K562 (cell line): Measurements from ENCODE around the gene SREBF1. TPM values are rescaled to one million over a fixed set of nuclear protein-coding genes. Genes with fewer than 3 reads are reported as not detected.

Experiments used
- ATAC-seq: fragments of 200-7000 bp; cut with Tn5 transposase; 3 replicates; pipeline ENCODE4 v1.9.1; 2020; ENCODE audit warnings: moderate library complexity
- BruUV-seq: library from RNA; stranded (reverse); fragments of 400-500 nt; replicated peaks from 2 replicates; lab custom pipeline; 2021; lab: Mats Ljungman, UMichigan
- CTCF ChIA-PET: fragments of 300-600 bp; formaldehyde crosslinking; extraction: SDS; loops from one replicate; lab custom pipeline; 2021; ENCODE audit warnings: low intra/inter-chr PET ratio; lab: Yijun Ruan, JAX
- POLR2A ChIA-PET: fragments of 300-600, 350-650 bp; sonication (Branson Sonifier 250); formaldehyde crosslinking; extraction: SDS; loops from one replicate; lab custom pipeline; 2021; ENCODE audit warnings: antibody characterized with exemption, inconsistent platforms; lab: Yijun Ruan, JAX
- DNase-seq, 4 experiments: peaks; one replicate each; pipeline versions ENCODE4 v3.0.0 to v3.0.0-alpha.2; 2011 to 2018; ENCODE audit warnings: low spot score in 3 of 4, mixed read lengths in 3 of 4; ENCODE audit errors: extremely low read depth in 1 of 4
- FAIRE-seq: peaks from 2 replicates; lab custom pipeline; 2011; peaks lifted over from hg19 to GRCh38; lab: Jason Lieb, UNC
- H2AFZ ChIP-seq: 2 replicates; pipeline ENCODE4 v1.6.0; 2011; ENCODE audit warnings: low read depth, low read length, control low read depth, inconsistent platforms
- H3K27ac ChIP-seq: fragments of 200-600 bp; 3 replicates; pipeline ENCODE4 v1.8.0; 2011; ENCODE audit warnings: low read depth, mild to moderate bottlenecking, control low read depth, inconsistent platforms, low read length, moderate library complexity, mixed read lengths; ENCODE audit errors: extremely low read depth
- H3K27me3 ChIP-seq, 2 experiments: fragments of 300-600 bp in 1 of 2; 2 replicates in 1 of 2; 3 replicates in 1 of 2; pipeline versions ENCODE4 v1.6.0 to v1.8.0; 2011; ENCODE audit warnings: inconsistent platforms in 2 of 2, low read length in 2 of 2, mild to moderate bottlenecking in 1 of 2, mixed read lengths in 1 of 2, moderate library complexity in 1 of 2; ENCODE audit not compliant: control insufficient read depth in 2 of 2, insufficient read depth in 2 of 2
- H3K36me3 ChIP-seq: fragments of 300-600 bp; 3 replicates; pipeline ENCODE4 v1.8.0; 2011; ENCODE audit warnings: mild to moderate bottlenecking, low read length, inconsistent platforms; ENCODE audit not compliant: control insufficient read depth, insufficient read depth
- H3K4me1 ChIP-seq, 2 experiments: fragments of 200-600 bp in 1 of 2; replicated peaks in 1 of 2; 2 replicates in 1 of 2; 3 replicates in 1 of 2; pipeline versions ENCODE4 v1.5.1 to v1.8.0; 2011; ENCODE audit warnings: inconsistent platforms in 2 of 2, low read length in 2 of 2, mild to moderate bottlenecking in 1 of 2, mixed read lengths in 1 of 2, moderate library complexity in 1 of 2; ENCODE audit not compliant: control insufficient read depth in 2 of 2, insufficient read depth in 2 of 2
- H3K4me2 ChIP-seq: 2 replicates; pipeline ENCODE4 v1.6.1; 2011; ENCODE audit warnings: low read length, control low read depth, inconsistent platforms, mixed read lengths; ENCODE audit not compliant: insufficient read depth
- H3K4me3 ChIP-seq: fragments of 200-600 bp; sonication (generic), shearing (Covaris generic); 2 replicates; pipeline ENCODE4 v1.5.1; 2016; ENCODE audit warnings: control low read depth, inconsistent platforms
- H3K79me2 ChIP-seq: fragments of 200-600 bp; 3 replicates; pipeline ENCODE4 v1.8.0; 2011; ENCODE audit warnings: low read length, inconsistent platforms; ENCODE audit not compliant: control insufficient read depth, insufficient read depth
- H3K9ac ChIP-seq, 2 experiments: 2 replicates each; pipeline versions ENCODE4 v1.6.0 to v1.6.1; 2011; ENCODE audit warnings: low read depth in 2 of 2, low read length in 2 of 2, control low read depth in 1 of 2, inconsistent platforms in 1 of 2, mild to moderate bottlenecking in 1 of 2, mixed read lengths in 1 of 2; ENCODE audit not compliant: insufficient read depth in 1 of 2
- H3K9me1 ChIP-seq: one replicate; pipeline ENCODE4 v1.6.0; 2011; ENCODE audit warnings: inconsistent platforms, mild to moderate bottlenecking, low read length, moderate library complexity; ENCODE audit not compliant: control insufficient read depth, insufficient read depth
- H3K9me3 ChIP-seq: replicated peaks from 2 replicates; pipeline ENCODE4 v1.5.1; 2011; ENCODE audit warnings: low read depth, low read length, inconsistent platforms; ENCODE audit not compliant: control insufficient read depth, insufficient read depth
- H4K20me1 ChIP-seq: replicated peaks from 2 replicates; pipeline ENCODE4 v1.6.1; 2011; ENCODE audit warnings: low read length, inconsistent platforms, mixed read lengths; ENCODE audit not compliant: control insufficient read depth, insufficient read depth
- GTF2A2 ChIP-seq: IDR thresholded peaks from 2 replicates; pipeline ENCODE4 v1.6.1; 2016; ENCODE audit warnings: mild to moderate bottlenecking, missing genetic modification characterization, missing compliant biosample characterization
- HIVEP1 ChIP-seq: fragments of 250-450 bp; sonication (Bioruptor Pico); IDR thresholded peaks from 2 replicates; pipeline ENCODE4 v1.4.0; 2020; ENCODE audit warnings: mild to moderate bottlenecking
- HOXB6 ChIP-seq: fragments of 250-450 bp; sonication (Bioruptor Pico); IDR thresholded peaks from 2 replicates; pipeline ENCODE4 v1.5.1; 2022; ENCODE audit warnings: mild to moderate bottlenecking, borderline replicate concordance
- IFI16 ChIP-seq: fragments of 250-450 bp; sonication (Bioruptor Pico); IDR thresholded peaks from 2 replicates; pipeline ENCODE4 v2.1.2; 2022; ENCODE audit warnings: mild to moderate bottlenecking, inconsistent platforms
- IRF1 ChIP-seq: sonication (generic); formaldehyde crosslinking; IDR thresholded peaks from 2 replicates; pipeline ENCODE4 v1.8.0; 2022; ENCODE audit warnings: missing genetic modification reagents, mild to moderate bottlenecking, borderline replicate concordance
- PHB ChIP-seq: fragments of 250-450 bp; sonication (Bioruptor Pico); IDR thresholded peaks from 2 replicates; pipeline ENCODE4 v1.5.0; 2021
- POLR2G ChIP-seq: fragments of 200-400 bp; formaldehyde crosslinking; IDR thresholded peaks from 2 replicates; pipeline ENCODE4 v1.6.1; 2017; ENCODE audit warnings: low read depth, mild to moderate bottlenecking, antibody characterized with exemption, low read length, moderate library complexity
- RBM39 ChIP-seq: fragments of 200-400 bp; formaldehyde crosslinking; optimal IDR thresholded peaks from 2 replicates; pipeline ENCODE3; 2018; ENCODE audit warnings: low read depth, low read length
- SETDB1 ChIP-seq: IDR thresholded peaks from one replicate; pipeline ENCODE4 v1.6.1; 2012; ENCODE audit warnings: low read length, control low read depth, inconsistent platforms
- SMAD3 ChIP-seq: fragments of 450-650 bp; formaldehyde crosslinking; conservative IDR thresholded peaks from 2 replicates; pipeline ENCODE4 v1.4.0; 2020; ENCODE audit warnings: mild to moderate bottlenecking
- STAG1 ChIP-seq: sonication (generic); formaldehyde crosslinking; IDR thresholded peaks from 2 replicates; pipeline ENCODE4 v1.5.0; 2020; ENCODE audit warnings: missing genetic modification reagents, borderline replicate concordance
- ZBTB17 ChIP-seq: fragments of 450-650 bp; formaldehyde crosslinking; IDR thresholded peaks from 2 replicates; pipeline ENCODE4 v1.4.0; 2020; ENCODE audit warnings: mild to moderate bottlenecking
- ZNF511 ChIP-seq: sonication (generic); formaldehyde crosslinking; IDR thresholded peaks from 2 replicates; pipeline ENCODE4 v1.8.0; 2022; ENCODE audit warnings: mild to moderate bottlenecking, missing genetic modification reagents
- WGBS: fragments of 100-300 bp; shearing (Covaris generic); methylation state at CpG from one replicate; pipeline ENCODE4 v1.1.6; 2016; ENCODE audit warnings: low coverage, mixed read lengths; ENCODE audit not compliant: insufficient coverage; ENCODE audit errors: missing lambda C conversion rate; 5-methylcytosine and 5-hydroxymethylcytosine counted together
- in situ Hi-C: fragments of 300-500 bp; cut with MboI; formaldehyde crosslinking; loops from 4 replicates; pipeline ENCODE4 v1.15.0; 2018; ENCODE audit warnings: inconsistent platforms, mixed read lengths
- intact Hi-C: fragments of 100-400 bp; cut with micrococcal nuclease; formaldehyde crosslinking; loops from 2 replicates; pipeline ENCODE4 v1.14.2; 2022
- polyA plus RNA-seq, 8 experiments: library from polyadenylated mRNA; depleted of rRNA in 4 of 8; stranded (reverse) in 5 of 8; unstranded in 3 of 8; fragments of >200 nt; fragmentation: Nextera tagmentation in 2 of 8; fragmentation: Illumina TruSeq in 1 of 8; extraction: Ambion mirVana in 2 of 8; extraction: Trizol in 1 of 8; gene quantifications; 2 replicates each; pipeline versions ENCODE4 v1.2.1 to v1.2.3, GENCODE V29; 2011 to 2014; ENCODE audit warnings: inconsistent platforms in 1 of 8, missing spikeins in 1 of 8
- total RNA-seq, 7 experiments: library from RNA; depleted of rRNA in 6 of 7; stranded (reverse); fragments of >200 nt in 6 of 7; fragmentation: Illumina TruSeq in 2 of 7; extraction: Trizol in 2 of 7; gene quantifications; 2 replicates each; pipeline versions ENCODE4 v1.2.1 to v1.2.3, GENCODE V29; 2011 to 2021; ENCODE audit warnings: low replicate concordance in 1 of 7
- TF ChIP-seq, protein P1 (sequence below): sonication (generic); formaldehyde crosslinking; IDR thresholded peaks from 2 replicates; pipeline ENCODE4 v1.8.0; 2022; ENCODE audit warnings: missing genetic modification reagents, mild to moderate bottlenecking, moderate library complexity, borderline replicate concordance
- TF ChIP-seq, protein P2 (sequence below): sonication (generic); formaldehyde crosslinking; IDR thresholded peaks from 2 replicates; pipeline ENCODE4 v1.4.0; 2020; ENCODE audit warnings: mild to moderate bottlenecking, missing genetic modification reagents

SREBF1 gene
- total and polyA plus RNA-seq, 9 of the 15 experiments (the other 6 are each of a cell fraction or from before 2014, with no cell fraction given), result 1.6 to 169 (median 69.4) TPM

GRCh38 chr17:17806611-17807274 is 30.0 kb downstream of the SREBF1 start:
- in situ Hi-C loops (no loop called here), intact Hi-C loops (no loop called here)
- DNase-seq, result no peak
- no peaks in the 10 kb centered on the region for H3K9me1 ChIP-seq
- ChIA-PET POLR2A (interaction anchor here (0.6 to 1.5 kb wide), 9 partner anchors 8 to 115 kb away, joined by 3 to 4 read pairs (median 3); partner anchors contain the start of gene SREBF1), CTCF (no interaction called here)
- H3K4me1 ChIP-seq, result peaks cover 3 to 39% of the 10 kb centered on the region in 2 experiments; a peak in 4 of 5 replicates
- no peak overlapping the region for H2AFZ ChIP-seq
- TF ChIP-seq, protein P1, sequence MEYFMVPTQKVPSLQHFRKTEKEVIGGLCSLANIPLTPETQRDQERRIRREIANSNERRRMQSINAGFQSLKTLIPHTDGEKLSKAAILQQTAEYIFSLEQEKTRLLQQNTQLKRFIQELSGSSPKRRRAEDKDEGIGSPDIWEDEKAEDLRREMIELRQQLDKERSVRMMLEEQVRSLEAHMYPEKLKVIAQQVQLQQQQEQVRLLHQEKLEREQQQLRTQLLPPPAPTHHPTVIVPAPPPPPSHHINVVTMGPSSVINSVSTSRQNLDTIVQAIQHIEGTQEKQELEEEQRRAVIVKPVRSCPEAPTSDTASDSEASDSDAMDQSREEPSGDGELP, result 0 out of 2 replicates have a peak, but pooled peaks have one; percentile 24
- no peak for TF ChIP-seq ZNF511 (CRISPR knock-in tag)
- TF ChIP-seq POLR2G, result peak; percentile 35; the same call in 1 of the 2 replicates
- no peak for TF ChIP-seq SETDB1
- TF ChIP-seq GTF2A2 (tag), result no peak
- TF ChIP-seq ZBTB17 (CRISPR knock-in tag), result no peak
- no peak for TF ChIP-seq STAG1 (CRISPR knock-in tag)
- TF ChIP-seq IFI16 (CRISPR knock-in tag), result no peak
- no peak for TF ChIP-seq IRF1 (CRISPR knock-in tag)
- TF ChIP-seq RBM39, result no peak
- TF ChIP-seq PHB (CRISPR knock-in tag), result no peak
- no peak for TF ChIP-seq HOXB6 (CRISPR knock-in tag)
- TF ChIP-seq, protein P2, sequence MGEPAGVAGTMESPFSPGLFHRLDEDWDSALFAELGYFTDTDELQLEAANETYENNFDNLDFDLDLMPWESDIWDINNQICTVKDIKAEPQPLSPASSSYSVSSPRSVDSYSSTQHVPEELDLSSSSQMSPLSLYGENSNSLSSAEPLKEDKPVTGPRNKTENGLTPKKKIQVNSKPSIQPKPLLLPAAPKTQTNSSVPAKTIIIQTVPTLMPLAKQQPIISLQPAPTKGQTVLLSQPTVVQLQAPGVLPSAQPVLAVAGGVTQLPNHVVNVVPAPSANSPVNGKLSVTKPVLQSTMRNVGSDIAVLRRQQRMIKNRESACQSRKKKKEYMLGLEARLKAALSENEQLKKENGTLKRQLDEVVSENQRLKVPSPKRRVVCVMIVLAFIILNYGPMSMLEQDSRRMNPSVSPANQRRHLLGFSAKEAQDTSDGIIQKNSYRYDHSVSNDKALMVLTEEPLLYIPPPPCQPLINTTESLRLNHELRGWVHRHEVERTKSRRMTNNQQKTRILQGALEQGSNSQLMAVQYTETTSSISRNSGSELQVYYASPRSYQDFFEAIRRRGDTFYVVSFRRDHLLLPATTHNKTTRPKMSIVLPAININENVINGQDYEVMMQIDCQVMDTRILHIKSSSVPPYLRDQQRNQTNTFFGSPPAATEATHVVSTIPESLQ (CRISPR knock-in tag), result no peak
- no peak for TF ChIP-seq HIVEP1 (CRISPR knock-in tag)
- TF ChIP-seq SMAD3 (CRISPR knock-in tag), result no peak
- no peak for FAIRE-seq
- no peak for ATAC-seq
- BruUV-seq, result no TSS peak
- no peak overlapping the region for H3K9ac ChIP-seq
- H3K9me3 ChIP-seq, result no peaks in the 10 kb centered on the region
- H3K4me2 ChIP-seq, result no peak overlapping the region
- no peaks in the 10 kb centered on the region for H4K20me1 ChIP-seq
- no peak overlapping the region for H3K4me3 ChIP-seq
- H3K79me2 ChIP-seq, result no peaks in the 10 kb centered on the region
- no peaks in the 10 kb centered on the region for H3K27me3 ChIP-seq
- no peak overlapping the region for H3K27ac ChIP-seq
- H3K36me3 ChIP-seq, result peaks cover 30% of the 10 kb centered on the region; the same call in 2 of the 3 replicates
- WGBS, result 69% methylated on average over 11 of the region's 17 CpGs
